K562 (cell line): ENCODE data around the gene UBE2I. TPM values are rescaled to one million over a fixed set of nuclear protein-coding genes. Genes with fewer than 3 reads are reported as not detected.

ENCODE experiments used
- BRD9 ChIP-seq: fragments of 450-650 bp; IDR thresholded peaks from 2 replicates; pipeline ENCODE4 v1.6.1; 2018; ENCODE audit warnings: low read depth; ENCODE audit not compliant: partially characterized antibody
- EGR1 ChIP-seq: fragments of 450-650 bp; conservative IDR thresholded peaks from 2 replicates; pipeline ENCODE4 v1.6.1; 2017; ENCODE audit warnings: mild to moderate bottlenecking
- ELF1 ChIP-seq: fragments of 200-800 bp; sonication (Bioruptor generic); IDR thresholded peaks from 2 replicates; pipeline ENCODE4 v1.6.1; 2016; ENCODE audit warnings: missing genetic modification characterization, missing compliant biosample characterization
- FOXA3 ChIP-seq, 2 experiments: fragments of 450-650 bp in 1 of 2; sonication (generic) in 1 of 2; formaldehyde crosslinking; IDR thresholded peaks in 1 of 2; conservative IDR thresholded peaks in 1 of 2; 2 replicates each; pipeline versions ENCODE4 v1.4.0 to v1.8.0; 2020 to 2022; ENCODE audit warnings: mild to moderate bottlenecking in 2 of 2, missing genetic modification reagents in 1 of 2
- HINFP ChIP-seq: fragments of 450-650 bp; conservative IDR thresholded peaks from 2 replicates; pipeline ENCODE4 v1.6.1; 2016; ENCODE audit warnings: missing genetic modification characterization, low read depth, mild to moderate bottlenecking, control low read depth, missing compliant biosample characterization
- HNRNPK ChIP-seq: fragments of 200-400 bp; formaldehyde crosslinking; IDR thresholded peaks from one replicate; pipeline ENCODE4 v1.6.1; 2018; ENCODE audit warnings: mild to moderate bottlenecking, low read depth, low read length; ENCODE audit not compliant: poor library complexity, severe bottlenecking
- KAT2B ChIP-seq: IDR thresholded peaks from one replicate; pipeline ENCODE4 v1.6.1; 2012; ENCODE audit warnings: low read depth, mild to moderate bottlenecking, control low read depth, inconsistent platforms, low read length, moderate library complexity
- KLF1 ChIP-seq: fragments of 450-650 bp; IDR thresholded peaks from 2 replicates; pipeline ENCODE4 v1.6.1; 2016; ENCODE audit warnings: missing genetic modification characterization, missing compliant biosample characterization
- MECOM ChIP-seq: fragments of 250-450 bp; sonication (Bioruptor Pico); IDR thresholded peaks from 2 replicates; pipeline ENCODE4 v1.8.0; 2022; ENCODE audit warnings: inconsistent platforms
- MXI1 ChIP-seq: IDR thresholded peaks from 2 replicates; pipeline ENCODE4 v1.6.1; 2011; ENCODE audit warnings: low read depth, mild to moderate bottlenecking, improper control_type of control experiment, low read length
- NCOA2 ChIP-seq, 2 experiments: fragments of 450-650 bp; IDR thresholded peaks; 2 replicates each; pipeline ENCODE4 v1.6.1; 2018; ENCODE audit warnings: mild to moderate bottlenecking in 2 of 2, moderate library complexity in 1 of 2; ENCODE audit not compliant: partially characterized antibody in 2 of 2
- NKRF ChIP-seq: fragments of 450-650 bp; IDR thresholded peaks from 2 replicates; pipeline ENCODE4 v1.6.1; 2016; ENCODE audit warnings: borderline replicate concordance
- PHTF2 ChIP-seq: fragments of 250-450 bp; sonication (Bioruptor Pico); IDR thresholded peaks from 2 replicates; pipeline ENCODE4 v1.5.0; 2021; ENCODE audit warnings: mild to moderate bottlenecking
- SETDB1 ChIP-seq: IDR thresholded peaks from one replicate; pipeline ENCODE4 v1.6.1; 2012; ENCODE audit warnings: low read length, control low read depth, inconsistent platforms
- STAG1 ChIP-seq: sonication (generic); formaldehyde crosslinking; IDR thresholded peaks from 2 replicates; pipeline ENCODE4 v1.5.0; 2020; ENCODE audit warnings: missing genetic modification reagents, borderline replicate concordance
- TAF1 ChIP-seq: IDR thresholded peaks from 2 replicates; pipeline ENCODE4 v1.6.1; 2011; ENCODE audit warnings: mild to moderate bottlenecking, low read length, moderate library complexity; ENCODE audit not compliant: insufficient read depth, control insufficient read depth, severe bottlenecking; ENCODE audit errors: extremely low read depth
- ZC3H4 ChIP-seq: sonication (generic); formaldehyde crosslinking; IDR thresholded peaks from 2 replicates; pipeline ENCODE4 v1.9.0; 2021; ENCODE audit warnings: missing genetic modification reagents, borderline replicate concordance
- ZEB2 ChIP-seq: fragments of 450-650 bp; IDR thresholded peaks from 2 replicates; pipeline ENCODE4 v1.6.1; 2016
- ZSCAN29 ChIP-seq: fragments of 450-650 bp; IDR thresholded peaks from 2 replicates; pipeline ENCODE4 v1.6.1; 2017
- polyA plus RNA-seq, 8 experiments: library from polyadenylated mRNA; depleted of rRNA in 4 of 8; stranded (reverse) in 5 of 8; unstranded in 3 of 8; fragments of >200 nt; fragmentation: Nextera tagmentation in 2 of 8; fragmentation: Illumina TruSeq in 1 of 8; extraction: Ambion mirVana in 2 of 8; extraction: Trizol in 1 of 8; gene quantifications; 2 replicates each; pipeline versions ENCODE4 v1.2.1 to v1.2.3, GENCODE V29; 2011 to 2014; ENCODE audit warnings: inconsistent platforms in 1 of 8, missing spikeins in 1 of 8
- total RNA-seq, 7 experiments: library from RNA; depleted of rRNA in 6 of 7; stranded (reverse); fragments of >200 nt in 6 of 7; fragmentation: Illumina TruSeq in 2 of 7; extraction: Trizol in 2 of 7; gene quantifications; 2 replicates each; pipeline versions ENCODE4 v1.2.1 to v1.2.3, GENCODE V29; 2011 to 2021; ENCODE audit warnings: low replicate concordance in 1 of 7
- TF ChIP-seq, protein P1 (sequence below): sonication (generic); formaldehyde crosslinking; IDR thresholded peaks from 2 replicates; pipeline ENCODE4 v1.8.1; 2023; ENCODE audit warnings: mild to moderate bottlenecking, missing genetic modification reagents
- TF ChIP-seq, protein P2 (sequence below): fragments of 450-650 bp; formaldehyde crosslinking; conservative IDR thresholded peaks from 2 replicates; pipeline ENCODE4 v1.4.0; 2022; ENCODE audit warnings: mild to moderate bottlenecking, missing genetic modification characterization

UBE2I gene
- total and polyA plus RNA-seq, 9 of the 15 experiments (the other 6 are each of a cell fraction or from before 2014, with no cell fraction given) = 36.6 to 254 (median 104) TPM

DNA sequence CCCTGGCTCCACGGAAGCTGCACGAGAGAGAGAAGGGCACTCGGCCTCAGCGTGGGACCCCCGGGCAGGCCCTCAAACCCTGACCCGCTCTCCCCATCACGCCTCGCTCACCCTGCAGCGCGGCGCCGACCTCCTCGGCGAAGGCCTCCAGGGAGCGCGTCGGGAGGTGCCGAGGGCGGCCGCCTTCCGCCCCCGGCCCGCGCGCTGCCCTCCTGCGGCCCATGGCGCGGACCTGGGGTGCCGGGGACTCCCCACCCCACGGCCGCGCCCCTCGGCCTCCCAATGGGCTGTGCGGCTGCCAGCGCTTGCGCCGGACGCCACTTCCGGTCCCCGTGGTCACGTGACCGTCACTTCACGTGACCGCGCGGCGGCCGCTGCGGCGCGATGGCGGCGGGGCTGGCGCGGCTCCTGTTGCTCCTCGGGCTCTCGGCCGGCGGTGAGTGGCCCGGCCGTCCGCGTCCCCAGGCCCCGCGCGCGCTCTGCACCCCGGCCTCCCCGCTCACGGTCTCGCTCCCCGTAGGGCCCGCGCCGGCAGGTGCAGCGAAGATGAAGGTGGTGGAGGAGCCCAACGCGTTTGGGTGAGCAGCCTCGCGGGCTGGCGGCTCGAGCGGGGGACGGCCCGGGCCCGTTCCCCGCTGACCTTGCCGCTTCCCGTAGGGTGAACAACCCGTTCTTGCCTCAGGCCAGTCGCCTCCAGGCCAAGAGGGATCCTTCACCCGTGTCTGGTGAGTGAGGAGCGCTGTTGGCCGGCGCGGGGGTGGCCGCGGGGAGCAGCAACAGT lies 42.3 kb downstream of the UBE2I start, which contains the start of the genes GNPTG and TSR3 (continued):
- peak; percentile 99 for TF ChIP-seq ELF1 (tag)
- TF ChIP-seq ZSCAN29 = no peak
- no peak for TF ChIP-seq HINFP
- TF ChIP-seq BRD9 = no peak
- no peak for TF ChIP-seq MECOM (CRISPR knock-in tag)
- no peak for TF ChIP-seq STAG1 (CRISPR knock-in tag)
- no peak for TF ChIP-seq PHTF2
- no peak for TF ChIP-seq NKRF
- peak; percentile 67 for TF ChIP-seq SETDB1
- TF ChIP-seq MXI1 = peak; percentile 81
- TF ChIP-seq HNRNPK = no peak
- TF ChIP-seq EGR1 = peak; percentile 48
- no peak for TF ChIP-seq NCOA2 (IDR thresholded peaks at IDR 0.05; ENCODE audit: partially characterized antibody in 2 of 2)
- peak; percentile 93 for TF ChIP-seq KLF1 (tag)
- TF ChIP-seq, protein P1, sequence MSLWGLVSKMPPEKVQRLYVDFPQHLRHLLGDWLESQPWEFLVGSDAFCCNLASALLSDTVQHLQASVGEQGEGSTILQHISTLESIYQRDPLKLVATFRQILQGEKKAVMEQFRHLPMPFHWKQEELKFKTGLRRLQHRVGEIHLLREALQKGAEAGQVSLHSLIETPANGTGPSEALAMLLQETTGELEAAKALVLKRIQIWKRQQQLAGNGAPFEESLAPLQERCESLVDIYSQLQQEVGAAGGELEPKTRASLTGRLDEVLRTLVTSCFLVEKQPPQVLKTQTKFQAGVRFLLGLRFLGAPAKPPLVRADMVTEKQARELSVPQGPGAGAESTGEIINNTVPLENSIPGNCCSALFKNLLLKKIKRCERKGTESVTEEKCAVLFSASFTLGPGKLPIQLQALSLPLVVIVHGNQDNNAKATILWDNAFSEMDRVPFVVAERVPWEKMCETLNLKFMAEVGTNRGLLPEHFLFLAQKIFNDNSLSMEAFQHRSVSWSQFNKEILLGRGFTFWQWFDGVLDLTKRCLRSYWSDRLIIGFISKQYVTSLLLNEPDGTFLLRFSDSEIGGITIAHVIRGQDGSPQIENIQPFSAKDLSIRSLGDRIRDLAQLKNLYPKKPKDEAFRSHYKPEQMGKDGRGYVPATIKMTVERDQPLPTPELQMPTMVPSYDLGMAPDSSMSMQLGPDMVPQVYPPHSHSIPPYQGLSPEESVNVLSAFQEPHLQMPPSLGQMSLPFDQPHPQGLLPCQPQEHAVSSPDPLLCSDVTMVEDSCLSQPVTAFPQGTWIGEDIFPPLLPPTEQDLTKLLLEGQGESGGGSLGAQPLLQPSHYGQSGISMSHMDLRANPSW = no peak
- TF ChIP-seq KAT2B = no peak
- peak; percentile 90 for TF ChIP-seq TAF1
- TF ChIP-seq ZEB2 = no peak
- TF ChIP-seq FOXA3 (CRISPR knock-in tag; conservative IDR thresholded peaks at IDR 0.05 in 1 of 2, IDR thresholded peaks at IDR 0.05 in 1 of 2) = no peak
- peak; percentile 39; the same call in 1 of the 2 replicates for TF ChIP-seq ZC3H4
- TF ChIP-seq, protein P2, sequence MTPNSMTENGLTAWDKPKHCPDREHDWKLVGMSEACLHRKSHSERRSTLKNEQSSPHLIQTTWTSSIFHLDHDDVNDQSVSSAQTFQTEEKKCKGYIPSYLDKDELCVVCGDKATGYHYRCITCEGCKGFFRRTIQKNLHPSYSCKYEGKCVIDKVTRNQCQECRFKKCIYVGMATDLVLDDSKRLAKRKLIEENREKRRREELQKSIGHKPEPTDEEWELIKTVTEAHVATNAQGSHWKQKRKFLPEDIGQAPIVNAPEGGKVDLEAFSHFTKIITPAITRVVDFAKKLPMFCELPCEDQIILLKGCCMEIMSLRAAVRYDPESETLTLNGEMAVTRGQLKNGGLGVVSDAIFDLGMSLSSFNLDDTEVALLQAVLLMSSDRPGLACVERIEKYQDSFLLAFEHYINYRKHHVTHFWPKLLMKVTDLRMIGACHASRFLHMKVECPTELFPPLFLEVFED = no peak
